GM23338 (cell line): Measurements from ENCODE around the gene SPC24. TPM values are rescaled to one million over a fixed set of nuclear protein-coding genes. Genes with fewer than 3 reads are reported as not detected.

Experiments
- ATAC-seq: fragments of 200-7000 bp; cut with Tn5 transposase; 3 replicates; pipeline ENCODE4 v1.9.1; 2020
- DNase-seq: peaks from one replicate; pipeline ENCODE4 v3.0.0-alpha.2; 2015; ENCODE audit warnings: low spot score
- H2AFZ ChIP-seq: fragments of 200-600 bp; sonication (generic); 2 replicates; pipeline ENCODE4 v1.8.0; 2016; ENCODE audit warnings: antibody characterized with exemption, mild to moderate bottlenecking, moderate library complexity
- H3F3A ChIP-seq: fragments of 200-600 bp; sonication (generic); replicated peaks from 2 replicates; pipeline ENCODE4 v1.8.0; 2017; ENCODE audit warnings: antibody characterized with exemption, mixed run types, low read depth
- H3K27ac ChIP-seq: fragments of 200-600 bp; sonication (generic); 2 replicates; pipeline ENCODE4 v1.6.1; 2016; ENCODE audit warnings: low read depth
- H3K27me3 ChIP-seq: fragments of 200-600 bp; sonication (generic); 2 replicates; pipeline ENCODE4 v1.8.0; 2016; ENCODE audit warnings: mild to moderate bottlenecking, mixed run types, moderate library complexity; ENCODE audit not compliant: insufficient read depth
- H3K36me3 ChIP-seq: fragments of 200-600 bp; sonication (generic); 2 replicates; pipeline ENCODE4 v1.8.0; 2016; ENCODE audit warnings: mild to moderate bottlenecking; ENCODE audit not compliant: insufficient read depth
- H3K4me1 ChIP-seq: fragments of 200-600 bp; sonication (generic); 2 replicates; pipeline ENCODE4 v1.8.0; 2016; ENCODE audit warnings: mild to moderate bottlenecking, moderate library complexity; ENCODE audit not compliant: insufficient read depth
- H3K4me2 ChIP-seq: fragments of 200-600 bp; sonication (generic); 2 replicates; pipeline ENCODE4 v1.7.1; 2017; ENCODE audit warnings: mixed run types
- H3K4me3 ChIP-seq: fragments of 200-600 bp; sonication (generic); 2 replicates; pipeline ENCODE4 v1.6.1; 2016; ENCODE audit warnings: mixed run types
- H3K79me2 ChIP-seq: fragments of 200-600 bp; sonication (generic); replicated peaks from 2 replicates; pipeline ENCODE4 v1.8.0; 2017; ENCODE audit warnings: mild to moderate bottlenecking; ENCODE audit not compliant: insufficient read depth
- H3K9me2 ChIP-seq: fragments of 200-600 bp; sonication (generic); 2 replicates; pipeline ENCODE4 v1.8.0; 2017; ENCODE audit not compliant: insufficient read depth
- H4K20me1 ChIP-seq: fragments of 200-600 bp; sonication (generic); replicated peaks from 2 replicates; pipeline ENCODE4 v1.8.0; 2017; ENCODE audit warnings: mild to moderate bottlenecking; ENCODE audit not compliant: insufficient read depth
- H3K27ac Mint-ChIP-seq: 2 replicates; pipeline ENCODE4 v1.8.0; 2020; ENCODE audit warnings: inconsistent platforms, mild to moderate bottlenecking, moderate library complexity, mixed read lengths
- H3K27me3 Mint-ChIP-seq: 3 replicates; pipeline ENCODE4 v1.8.0; 2022; ENCODE audit warnings: low read depth, mild to moderate bottlenecking, moderate library complexity, mixed read lengths, inconsistent platforms; ENCODE audit not compliant: insufficient read depth, poor library complexity
- H3K36me3 Mint-ChIP-seq: 3 replicates; pipeline ENCODE4 v1.8.0; 2021; ENCODE audit warnings: low read depth, mild to moderate bottlenecking, inconsistent platforms, moderate library complexity, mixed read lengths
- H3K4me1 Mint-ChIP-seq: 3 replicates; pipeline ENCODE4 v1.8.0; 2020; ENCODE audit warnings: mild to moderate bottlenecking, inconsistent platforms, mixed read lengths
- H3K4me3 Mint-ChIP-seq: 3 replicates; pipeline ENCODE4 v1.8.0; 2021; ENCODE audit warnings: moderate library complexity, mild to moderate bottlenecking, inconsistent platforms, mixed read lengths
- H3K9me3 Mint-ChIP-seq: 3 replicates; pipeline ENCODE4 v1.8.0; 2020; ENCODE audit warnings: moderate library complexity, mild to moderate bottlenecking, inconsistent platforms, mixed read lengths
- CREB1 ChIP-seq: fragments of 250-450 bp; sonication (Bioruptor Pico); IDR thresholded peaks from 2 replicates; pipeline ENCODE4 v1.5.0; 2020; ENCODE audit warnings: low read depth, mild to moderate bottlenecking, moderate library complexity
- EZH2 ChIP-seq: fragments of 200-600 bp; sonication (generic); IDR thresholded peaks from one replicate; pipeline ENCODE4 v1.8.0; 2017; ENCODE audit warnings: antibody characterized with exemption, mild to moderate bottlenecking, low read depth; ENCODE audit not compliant: unreplicated experiment
- EZH2phosphoT487 ChIP-seq: fragments of 200-600 bp; sonication (generic); IDR thresholded peaks from one replicate; pipeline ENCODE4 v1.8.1; 2018; ENCODE audit warnings: antibody characterized with exemption; ENCODE audit not compliant: unreplicated experiment
- JUNB ChIP-seq: IDR thresholded peaks from one replicate; pipeline ENCODE4 v1.6.1; 2016; ENCODE audit warnings: antibody characterized with exemption; ENCODE audit not compliant: unreplicated experiment
- NANOG ChIP-seq: IDR thresholded peaks from 2 replicates; pipeline ENCODE4 v1.6.1; 2016; ENCODE audit warnings: antibody characterized with exemption, borderline replicate concordance
- POLR2AphosphoS5 ChIP-seq: IDR thresholded peaks from 2 replicates; pipeline ENCODE4 v1.6.1; 2016; ENCODE audit warnings: antibody characterized with exemption, low read depth
- STAT1 ChIP-seq: IDR thresholded peaks from one replicate; pipeline ENCODE4 v1.6.1; 2016; ENCODE audit warnings: antibody characterized with exemption; ENCODE audit not compliant: unreplicated experiment
- ZNF114 ChIP-seq: fragments of 250-450 bp; sonication (Bioruptor Pico); IDR thresholded peaks from 2 replicates; pipeline ENCODE4 v1.5.0; 2020; ENCODE audit warnings: mild to moderate bottlenecking, moderate library complexity
- ZNF331 ChIP-seq: fragments of 250-450 bp; sonication (Bioruptor Pico); IDR thresholded peaks from 2 replicates; pipeline ENCODE4 v1.5.0; 2020; ENCODE audit warnings: low read depth, mild to moderate bottlenecking, moderate library complexity
- polyA plus RNA-seq: library from polyadenylated mRNA; unstranded; fragments of >200 nt; fragmentation: Nextera tagmentation; extraction: Ambion mirVana; gene quantifications from 2 replicates; pipeline ENCODE4 v1.2.1, GENCODE V29; 2016
- total RNA-seq: library from RNA; depleted of rRNA; stranded (reverse); fragments of >200 nt; shearing (Covaris generic); gene quantifications from 2 replicates; pipeline ENCODE4 v1.2.3, GENCODE V29; 2014
- TF ChIP-seq, protein P1 (sequence below): fragments of 250-450 bp; sonication (Bioruptor Pico); IDR thresholded peaks from 2 replicates; pipeline ENCODE4 v1.5.0; 2020; ENCODE audit warnings: mild to moderate bottlenecking, moderate library complexity
- TF ChIP-seq, protein P2 (sequence below): IDR thresholded peaks from 2 replicates; pipeline ENCODE4 v1.6.1; 2016; ENCODE audit warnings: antibody characterized with exemption
- TF ChIP-seq, protein P3 (sequence below): IDR thresholded peaks from one replicate; pipeline ENCODE4 v1.6.1; 2018; ENCODE audit warnings: antibody characterized with exemption; ENCODE audit not compliant: unreplicated experiment
- TF ChIP-seq, protein P4 (sequence below), 2 experiments: fragments of 200-600 bp in 1 of 2; sonication (generic) in 1 of 2; conservative IDR thresholded peaks; 2 replicates each; pipeline versions ENCODE4 v1.5.1 to v1.6.1; 2016 to 2017; ENCODE audit warnings: antibody characterized with exemption in 2 of 2, low read depth in 2 of 2, mild to moderate bottlenecking in 2 of 2, moderate library complexity in 1 of 2

SPC24 gene
- total and polyA plus RNA-seq, 2 experiments from 2014 or later: 38.7 to 40.6 TPM

DNA sequence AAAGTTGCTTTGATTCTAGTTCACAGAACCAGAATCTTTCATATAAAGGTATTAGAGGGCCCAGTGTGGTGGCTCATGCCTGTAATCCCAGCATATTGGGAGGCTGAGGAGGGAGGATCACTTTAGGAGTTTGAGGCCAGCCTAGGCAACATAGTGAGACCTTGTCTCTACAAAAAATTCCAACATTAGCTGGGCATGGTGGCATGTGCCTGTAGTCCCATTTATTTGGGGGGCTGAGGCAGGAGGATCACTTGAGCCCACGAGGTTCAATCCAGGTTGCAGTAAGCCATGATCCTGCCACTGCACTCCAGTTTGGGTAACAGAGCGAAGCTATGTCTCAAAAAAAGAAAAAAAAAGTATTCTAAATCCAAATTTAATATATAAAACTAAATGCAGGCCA, 57.3 kb downstream of the SPC24 start:
- Histone ChIP-seq H3K4me3 (no peak overlapping the region), H3K4me2 (no peak overlapping the region), H3K36me3 (peaks cover 98% of the 10 kb centered on the region), H4K20me1 (peaks cover 87% of the 10 kb centered on the region), H3K27ac (peak overlapping the region; percentile 81; the same call in 1 of the 2 replicates), H3K27me3 (no peaks in the 10 kb centered on the region), H3K9me2 (no peaks in the 10 kb centered on the region), H3F3A (peaks cover 73% of the 10 kb centered on the region), H2AFZ (no peak overlapping the region), H3K79me2 (peaks cover 99% of the 10 kb centered on the region), H3K4me1 (peaks cover 16% of the 10 kb centered on the region; the same call in 1 of the 2 replicates)
- no peak overlapping the region for H3K27ac Mint-ChIP-seq
- no peak for DNase-seq
- peaks cover 15% of the 10 kb centered on the region for H3K4me1 Mint-ChIP-seq
- H3K36me3 Mint-ChIP-seq: peaks cover 85% of the 10 kb centered on the region
- no peak for TF ChIP-seq CREB1 (CRISPR knock-in tag)
- TF ChIP-seq POLR2AphosphoS5: no peak
- no peak for TF ChIP-seq EZH2
- no peak for TF ChIP-seq ZNF114
- no peak for TF ChIP-seq EZH2phosphoT487
- TF ChIP-seq JUNB: no peak
- TF ChIP-seq, protein P1, sequence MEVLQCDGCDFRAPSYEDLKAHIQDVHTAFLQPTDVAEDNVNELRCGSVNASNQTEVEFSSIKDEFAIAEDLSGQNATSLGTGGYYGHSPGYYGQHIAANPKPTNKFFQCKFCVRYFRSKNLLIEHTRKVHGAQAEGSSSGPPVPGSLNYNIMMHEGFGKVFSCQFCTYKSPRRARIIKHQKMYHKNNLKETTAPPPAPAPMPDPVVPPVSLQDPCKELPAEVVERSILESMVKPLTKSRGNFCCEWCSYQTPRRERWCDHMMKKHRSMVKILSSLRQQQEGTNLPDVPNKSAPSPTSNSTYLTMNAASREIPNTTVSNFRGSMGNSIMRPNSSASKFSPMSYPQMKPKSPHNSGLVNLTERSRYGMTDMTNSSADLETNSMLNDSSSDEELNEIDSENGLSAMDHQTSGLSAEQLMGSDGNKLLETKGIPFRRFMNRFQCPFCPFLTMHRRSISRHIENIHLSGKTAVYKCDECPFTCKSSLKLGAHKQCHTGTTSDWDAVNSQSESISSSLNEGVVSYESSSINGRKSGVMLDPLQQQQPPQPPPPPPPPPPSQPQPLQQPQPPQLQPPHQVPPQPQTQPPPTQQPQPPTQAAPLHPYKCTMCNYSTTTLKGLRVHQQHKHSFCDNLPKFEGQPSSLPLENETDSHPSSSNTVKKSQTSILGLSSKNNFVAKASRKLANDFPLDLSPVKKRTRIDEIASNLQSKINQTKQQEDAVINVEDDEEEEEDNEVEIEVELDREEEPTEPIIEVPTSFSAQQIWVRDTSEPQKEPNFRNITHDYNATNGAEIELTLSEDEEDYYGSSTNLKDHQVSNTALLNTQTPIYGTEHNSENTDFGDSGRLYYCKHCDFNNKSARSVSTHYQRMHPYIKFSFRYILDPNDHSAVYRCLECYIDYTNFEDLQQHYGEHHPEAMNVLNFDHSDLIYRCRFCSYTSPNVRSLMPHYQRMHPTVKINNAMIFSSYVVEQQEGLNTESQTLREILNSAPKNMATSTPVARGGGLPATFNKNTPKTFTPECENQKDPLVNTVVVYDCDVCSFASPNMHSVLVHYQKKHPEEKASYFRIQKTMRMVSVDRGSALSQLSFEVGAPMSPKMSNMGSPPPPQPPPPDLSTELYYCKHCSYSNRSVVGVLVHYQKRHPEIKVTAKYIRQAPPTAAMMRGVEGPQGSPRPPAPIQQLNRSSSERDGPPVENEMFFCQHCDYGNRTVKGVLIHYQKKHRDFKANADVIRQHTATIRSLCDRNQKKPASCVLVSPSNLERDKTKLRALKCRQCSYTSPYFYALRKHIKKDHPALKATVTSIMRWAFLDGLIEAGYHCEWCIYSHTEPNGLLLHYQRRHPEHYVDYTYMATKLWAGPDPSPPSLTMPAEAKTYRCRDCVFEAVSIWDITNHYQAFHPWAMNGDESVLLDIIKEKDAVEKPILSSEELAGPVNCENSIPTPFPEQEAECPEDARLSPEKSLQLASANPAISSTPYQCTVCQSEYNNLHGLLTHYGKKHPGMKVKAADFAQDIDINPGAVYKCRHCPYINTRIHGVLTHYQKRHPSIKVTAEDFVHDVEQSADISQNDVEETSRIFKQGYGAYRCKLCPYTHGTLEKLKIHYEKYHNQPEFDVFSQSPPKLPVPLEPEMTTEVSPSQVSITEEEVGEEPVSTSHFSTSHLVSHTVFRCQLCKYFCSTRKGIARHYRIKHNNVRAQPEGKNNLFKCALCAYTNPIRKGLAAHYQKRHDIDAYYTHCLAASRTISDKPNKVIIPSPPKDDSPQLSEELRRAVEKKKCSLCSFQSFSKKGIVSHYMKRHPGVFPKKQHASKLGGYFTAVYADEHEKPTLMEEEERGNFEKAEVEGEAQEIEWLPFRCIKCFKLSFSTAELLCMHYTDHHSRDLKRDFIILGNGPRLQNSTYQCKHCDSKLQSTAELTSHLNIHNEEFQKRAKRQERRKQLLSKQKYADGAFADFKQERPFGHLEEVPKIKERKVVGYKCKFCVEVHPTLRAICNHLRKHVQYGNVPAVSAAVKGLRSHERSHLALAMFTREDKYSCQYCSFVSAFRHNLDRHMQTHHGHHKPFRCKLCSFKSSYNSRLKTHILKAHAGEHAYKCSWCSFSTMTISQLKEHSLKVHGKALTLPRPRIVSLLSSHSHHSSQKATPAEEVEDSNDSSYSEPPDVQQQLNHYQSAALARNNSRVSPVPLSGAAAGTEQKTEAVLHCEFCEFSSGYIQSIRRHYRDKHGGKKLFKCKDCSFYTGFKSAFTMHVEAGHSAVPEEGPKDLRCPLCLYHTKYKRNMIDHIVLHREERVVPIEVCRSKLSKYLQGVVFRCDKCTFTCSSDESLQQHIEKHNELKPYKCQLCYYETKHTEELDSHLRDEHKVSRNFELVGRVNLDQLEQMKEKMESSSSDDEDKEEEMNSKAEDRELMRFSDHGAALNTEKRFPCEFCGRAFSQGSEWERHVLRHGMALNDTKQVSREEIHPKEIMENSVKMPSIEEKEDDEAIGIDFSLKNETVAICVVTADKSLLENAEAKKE (CRISPR knock-in tag): no peak
- TF ChIP-seq, protein P2, sequence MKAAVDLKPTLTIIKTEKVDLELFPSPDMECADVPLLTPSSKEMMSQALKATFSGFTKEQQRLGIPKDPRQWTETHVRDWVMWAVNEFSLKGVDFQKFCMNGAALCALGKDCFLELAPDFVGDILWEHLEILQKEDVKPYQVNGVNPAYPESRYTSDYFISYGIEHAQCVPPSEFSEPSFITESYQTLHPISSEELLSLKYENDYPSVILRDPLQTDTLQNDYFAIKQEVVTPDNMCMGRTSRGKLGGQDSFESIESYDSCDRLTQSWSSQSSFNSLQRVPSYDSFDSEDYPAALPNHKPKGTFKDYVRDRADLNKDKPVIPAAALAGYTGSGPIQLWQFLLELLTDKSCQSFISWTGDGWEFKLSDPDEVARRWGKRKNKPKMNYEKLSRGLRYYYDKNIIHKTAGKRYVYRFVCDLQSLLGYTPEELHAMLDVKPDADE: no peak
- TF ChIP-seq, protein P3, sequence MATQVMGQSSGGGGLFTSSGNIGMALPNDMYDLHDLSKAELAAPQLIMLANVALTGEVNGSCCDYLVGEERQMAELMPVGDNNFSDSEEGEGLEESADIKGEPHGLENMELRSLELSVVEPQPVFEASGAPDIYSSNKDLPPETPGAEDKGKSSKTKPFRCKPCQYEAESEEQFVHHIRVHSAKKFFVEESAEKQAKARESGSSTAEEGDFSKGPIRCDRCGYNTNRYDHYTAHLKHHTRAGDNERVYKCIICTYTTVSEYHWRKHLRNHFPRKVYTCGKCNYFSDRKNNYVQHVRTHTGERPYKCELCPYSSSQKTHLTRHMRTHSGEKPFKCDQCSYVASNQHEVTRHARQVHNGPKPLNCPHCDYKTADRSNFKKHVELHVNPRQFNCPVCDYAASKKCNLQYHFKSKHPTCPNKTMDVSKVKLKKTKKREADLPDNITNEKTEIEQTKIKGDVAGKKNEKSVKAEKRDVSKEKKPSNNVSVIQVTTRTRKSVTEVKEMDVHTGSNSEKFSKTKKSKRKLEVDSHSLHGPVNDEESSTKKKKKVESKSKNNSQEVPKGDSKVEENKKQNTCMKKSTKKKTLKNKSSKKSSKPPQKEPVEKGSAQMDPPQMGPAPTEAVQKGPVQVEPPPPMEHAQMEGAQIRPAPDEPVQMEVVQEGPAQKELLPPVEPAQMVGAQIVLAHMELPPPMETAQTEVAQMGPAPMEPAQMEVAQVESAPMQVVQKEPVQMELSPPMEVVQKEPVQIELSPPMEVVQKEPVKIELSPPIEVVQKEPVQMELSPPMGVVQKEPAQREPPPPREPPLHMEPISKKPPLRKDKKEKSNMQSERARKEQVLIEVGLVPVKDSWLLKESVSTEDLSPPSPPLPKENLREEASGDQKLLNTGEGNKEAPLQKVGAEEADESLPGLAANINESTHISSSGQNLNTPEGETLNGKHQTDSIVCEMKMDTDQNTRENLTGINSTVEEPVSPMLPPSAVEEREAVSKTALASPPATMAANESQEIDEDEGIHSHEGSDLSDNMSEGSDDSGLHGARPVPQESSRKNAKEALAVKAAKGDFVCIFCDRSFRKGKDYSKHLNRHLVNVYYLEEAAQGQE: no peak
- no peak for TF ChIP-seq STAT1
- TF ChIP-seq NANOG: no peak
- TF ChIP-seq, protein P4, sequence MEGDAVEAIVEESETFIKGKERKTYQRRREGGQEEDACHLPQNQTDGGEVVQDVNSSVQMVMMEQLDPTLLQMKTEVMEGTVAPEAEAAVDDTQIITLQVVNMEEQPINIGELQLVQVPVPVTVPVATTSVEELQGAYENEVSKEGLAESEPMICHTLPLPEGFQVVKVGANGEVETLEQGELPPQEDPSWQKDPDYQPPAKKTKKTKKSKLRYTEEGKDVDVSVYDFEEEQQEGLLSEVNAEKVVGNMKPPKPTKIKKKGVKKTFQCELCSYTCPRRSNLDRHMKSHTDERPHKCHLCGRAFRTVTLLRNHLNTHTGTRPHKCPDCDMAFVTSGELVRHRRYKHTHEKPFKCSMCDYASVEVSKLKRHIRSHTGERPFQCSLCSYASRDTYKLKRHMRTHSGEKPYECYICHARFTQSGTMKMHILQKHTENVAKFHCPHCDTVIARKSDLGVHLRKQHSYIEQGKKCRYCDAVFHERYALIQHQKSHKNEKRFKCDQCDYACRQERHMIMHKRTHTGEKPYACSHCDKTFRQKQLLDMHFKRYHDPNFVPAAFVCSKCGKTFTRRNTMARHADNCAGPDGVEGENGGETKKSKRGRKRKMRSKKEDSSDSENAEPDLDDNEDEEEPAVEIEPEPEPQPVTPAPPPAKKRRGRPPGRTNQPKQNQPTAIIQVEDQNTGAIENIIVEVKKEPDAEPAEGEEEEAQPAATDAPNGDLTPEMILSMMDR (conservative IDR thresholded peaks at IDR 0.05; ENCODE audit: low read depth in 2 of 2): no peak
- no peak for TF ChIP-seq ZNF331 (CRISPR knock-in tag)
- H3K27me3 Mint-ChIP-seq: no peaks in the 10 kb centered on the region
- no peaks in the 10 kb centered on the region for H3K9me3 Mint-ChIP-seq
- ATAC-seq: no peak
- H3K4me3 Mint-ChIP-seq: no peak overlapping the region
